Bronchial epithelial cell (primary cell): ENCODE data around the gene LSG1. TPM values are rescaled to one million over a fixed set of nuclear protein-coding genes. Genes with fewer than 3 reads are reported as not detected.
"Not testable (repeated sequence)": the region's sequence is repeated elsewhere in the genome, so short reads cannot be mapped to it uniquely, and the experiment has no call there.

ENCODE experiments used
- DNase-seq: peaks from one replicate; pipeline ENCODE4 v3.0.0-alpha.2; 2010; ENCODE audit warnings: low read depth
- FAIRE-seq: peaks from 2 replicates; lab custom pipeline; 2011; peaks lifted over from hg19 to GRCh38; lab: Jason Lieb, UNC
- H3K27me3 ChIP-seq: 2 replicates; pipeline ENCODE4 v1.5.1; 2011; ENCODE audit warnings: low read length; ENCODE audit not compliant: control insufficient read depth, insufficient read depth
- H3K36me3 ChIP-seq: 2 replicates; pipeline ENCODE4 v1.5.1; 2011; ENCODE audit warnings: low read length; ENCODE audit not compliant: control insufficient read depth, insufficient read depth
- H3K4me3 ChIP-seq: 2 replicates; pipeline ENCODE4 v1.5.1; 2011; ENCODE audit warnings: mild to moderate bottlenecking, low read depth, low read length, control low read depth
- total RNA-seq: library from RNA; depleted of rRNA; stranded (reverse); fragments of >200 nt; gene quantifications from 2 replicates; pipeline ENCODE4 v1.2.1, GENCODE V29; 2014
- TF ChIP-seq, protein P1 (sequence below): IDR thresholded peaks from 2 replicates; pipeline ENCODE4 v1.5.1; 2011; ENCODE audit warnings: mild to moderate bottlenecking, moderate library complexity, low read length, control low read depth, inconsistent platforms; ENCODE audit not compliant: insufficient read depth, severe bottlenecking

LSG1 gene
- total RNA-seq, 1 donor from 2014 or later, result 50.3 TPM

DNA sequence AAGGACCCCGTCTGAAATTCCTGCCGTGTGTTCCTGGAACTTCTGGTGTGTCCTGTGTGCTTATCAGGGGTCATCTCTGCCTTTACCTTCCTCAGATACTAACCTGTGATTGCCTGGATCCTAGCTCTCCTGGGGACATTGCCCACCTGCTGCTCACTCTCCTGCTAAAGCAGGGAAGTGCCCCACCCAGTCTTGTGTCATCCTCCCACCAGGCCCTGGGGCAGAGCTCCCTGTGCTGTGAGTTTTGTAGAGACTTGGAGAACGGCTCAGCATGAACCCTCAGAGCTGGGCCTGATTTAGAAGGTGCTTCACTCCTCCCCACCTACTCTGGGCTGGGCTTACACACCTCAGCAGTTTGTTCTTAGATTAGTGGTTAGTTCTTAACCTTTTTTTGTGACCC lies 34.9 kb downstream of the LSG1 start:
- Histone ChIP-seq H3K4me3 (no peak overlapping the region), H3K36me3 (peaks cover 3% of the 10 kb centered on the region), H3K27me3 (no peaks in the 10 kb centered on the region)
- DNase-seq, result peak; percentile 19
- TF ChIP-seq, protein P1, sequence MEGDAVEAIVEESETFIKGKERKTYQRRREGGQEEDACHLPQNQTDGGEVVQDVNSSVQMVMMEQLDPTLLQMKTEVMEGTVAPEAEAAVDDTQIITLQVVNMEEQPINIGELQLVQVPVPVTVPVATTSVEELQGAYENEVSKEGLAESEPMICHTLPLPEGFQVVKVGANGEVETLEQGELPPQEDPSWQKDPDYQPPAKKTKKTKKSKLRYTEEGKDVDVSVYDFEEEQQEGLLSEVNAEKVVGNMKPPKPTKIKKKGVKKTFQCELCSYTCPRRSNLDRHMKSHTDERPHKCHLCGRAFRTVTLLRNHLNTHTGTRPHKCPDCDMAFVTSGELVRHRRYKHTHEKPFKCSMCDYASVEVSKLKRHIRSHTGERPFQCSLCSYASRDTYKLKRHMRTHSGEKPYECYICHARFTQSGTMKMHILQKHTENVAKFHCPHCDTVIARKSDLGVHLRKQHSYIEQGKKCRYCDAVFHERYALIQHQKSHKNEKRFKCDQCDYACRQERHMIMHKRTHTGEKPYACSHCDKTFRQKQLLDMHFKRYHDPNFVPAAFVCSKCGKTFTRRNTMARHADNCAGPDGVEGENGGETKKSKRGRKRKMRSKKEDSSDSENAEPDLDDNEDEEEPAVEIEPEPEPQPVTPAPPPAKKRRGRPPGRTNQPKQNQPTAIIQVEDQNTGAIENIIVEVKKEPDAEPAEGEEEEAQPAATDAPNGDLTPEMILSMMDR, result no peak
- no peak for FAIRE-seq

- no peak for FAIRE-seq
- Histone ChIP-seq H3K36me3 (no peaks in the 10 kb centered on the region), H3K4me3 (peak within 1 kb of the TSS; percentile 61), H3K27me3 (no peaks in the 10 kb centered on the region)
- TF ChIP-seq, protein P1, result peak; percentile 38
- DNase-seq, result peak; percentile 73
These were observed 38.5 kb downstream of the LSG1 start, which contains the start of gene TMEM44 for GRCh38 chr3:194633349-194634004. TSS of gene TMEM44 (minus strand) at chr3:194633419. CDS start at chr3:194633215, 204 bp downstream.

DNA sequence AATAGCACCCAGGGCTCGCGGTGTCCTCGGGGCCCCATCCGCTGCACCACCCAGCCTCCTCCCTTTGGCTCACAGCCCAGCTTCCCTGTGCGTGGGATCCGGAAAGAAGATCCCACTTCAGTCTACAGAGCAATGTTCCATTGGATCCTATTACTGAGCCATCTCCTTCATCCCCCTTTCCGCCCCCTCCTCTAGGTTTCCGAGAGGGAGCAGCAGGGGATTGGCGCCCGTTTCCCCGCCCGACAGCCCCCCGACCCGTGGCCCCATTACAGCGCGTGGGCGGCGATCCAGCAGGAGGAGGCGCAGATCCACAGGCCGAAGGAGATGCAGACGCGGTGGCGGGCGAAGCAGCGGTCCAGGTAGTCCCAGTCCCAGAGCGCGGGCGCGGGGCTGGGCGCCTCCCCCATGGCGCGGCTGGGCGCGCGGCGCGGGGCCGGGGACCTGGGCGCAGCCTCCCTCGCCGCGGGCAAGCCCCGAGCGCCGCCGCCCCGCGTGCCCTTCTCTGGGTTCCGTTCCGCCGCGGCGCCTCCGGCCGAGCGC lies 39.1 kb downstream of the LSG1 start:
- peaks cover 3% of the 10 kb centered on the region for H3K36me3 ChIP-seq
- FAIRE-seq (no peak), DNase-seq (peak; percentile 19)
- H3K4me3 ChIP-seq, result peak overlapping the region; percentile 61
- TF ChIP-seq, protein P1, result no peak
- no peaks in the 10 kb centered on the region for H3K27me3 ChIP-seq

GRCh38 chr3:194632226-194632808 lies 39.7 kb downstream of the LSG1 start:
- Histone ChIP-seq H3K4me3 (peak overlapping the region; percentile 61), H3K27me3 (no peaks in the 10 kb centered on the region), H3K36me3 (peaks cover 3% of the 10 kb centered on the region)
- FAIRE-seq (no peak), DNase-seq (no peak)
- TF ChIP-seq, protein P1, result no peak

- FAIRE-seq, result no peak
- H3K36me3 ChIP-seq, result peaks cover 6% of the 10 kb centered on the region
- H3K4me3 ChIP-seq, result no peak overlapping the region
- H3K27me3 ChIP-seq, result no peaks in the 10 kb centered on the region
- TF ChIP-seq, protein P1, result no peak
- no peak for DNase-seq
These were observed 40.3 kb downstream of the LSG1 start for GRCh38 chr3:194631696-194632095.

DNA sequence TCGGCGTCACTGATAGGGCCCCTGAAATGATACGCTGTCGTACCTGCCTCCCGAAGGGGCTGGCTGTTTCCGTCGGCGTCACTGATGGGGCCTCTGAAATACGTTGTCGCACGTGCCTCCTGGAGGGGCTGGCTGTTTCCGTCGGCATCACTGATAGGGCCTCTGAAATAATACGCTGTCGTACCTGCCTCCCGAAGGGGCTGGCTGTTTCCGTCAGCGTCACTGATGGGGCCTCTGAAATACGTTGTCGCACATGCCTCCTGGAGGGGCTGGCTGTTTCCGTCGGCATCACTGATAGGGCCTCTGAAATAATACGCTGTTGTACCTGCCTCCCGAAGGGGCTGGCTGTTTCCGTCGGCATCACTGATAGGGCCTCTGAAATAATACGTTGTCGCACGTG lies 41.3 kb downstream of the LSG1 start:
- not testable (repeated sequence) for FAIRE-seq, H3K27me3 ChIP-seq, H3K36me3 ChIP-seq, DNase-seq, H3K4me3 ChIP-seq
